Measurements from ENCODE around the gene GFOD2.

GFOD2 gene

GRCh38 chr16:67714522-67714921 lies 4.6 kb downstream of the GFOD2 start:
- TF ChIP-seq ZFP30 (CRISPR knock-in tag; IDR thresholded peaks at IDR 0.05) = no peak
- TF ChIP-seq TCF4 (CRISPR knock-in tag; IDR thresholded peaks at IDR 0.05; ENCODE audit: borderline replicate concordance) = no peak
- no peak for ATAC-seq

GRCh38 chr16:67713647-67714273 lies 5.4 kb downstream of the GFOD2 start:
- TF ChIP-seq ZNF565 (CRISPR knock-in tag; conservative IDR thresholded peaks at IDR 0.05; ENCODE audit: low read depth) (no peak), ARNTL (CRISPR knock-in tag; IDR thresholded peaks at IDR 0.05; ENCODE audit: borderline replicate concordance, low read depth) (no peak), GLIS3 (CRISPR knock-in tag; IDR thresholded peaks at IDR 0.05) (no peak), ZC3H10 (CRISPR knock-in tag; IDR thresholded peaks at IDR 0.05) (no peak), BACH2 (CRISPR knock-in tag; IDR thresholded peaks at IDR 0.05; ENCODE audit: borderline replicate concordance) (no peak), CSDC2 (CRISPR knock-in tag; IDR thresholded peaks at IDR 0.05) (no peak), SNAI2 (CRISPR knock-in tag; IDR thresholded peaks at IDR 0.05) (no peak), RARB (CRISPR knock-in tag; IDR thresholded peaks at IDR 0.05) (no peak), POU6F1 (CRISPR knock-in tag; IDR thresholded peaks at IDR 0.05; ENCODE audit: borderline replicate concordance, low read depth) (no peak), ZFP30 (CRISPR knock-in tag; IDR thresholded peaks at IDR 0.05) (no peak), ZNF8 (CRISPR knock-in tag; IDR thresholded peaks at IDR 0.05) (no peak), ZFP3 (CRISPR knock-in tag; IDR thresholded peaks at IDR 0.05) (no peak), ZNF70 (CRISPR knock-in tag; IDR thresholded peaks at IDR 0.05) (no peak)
- TF ChIP-seq, protein P1, sequence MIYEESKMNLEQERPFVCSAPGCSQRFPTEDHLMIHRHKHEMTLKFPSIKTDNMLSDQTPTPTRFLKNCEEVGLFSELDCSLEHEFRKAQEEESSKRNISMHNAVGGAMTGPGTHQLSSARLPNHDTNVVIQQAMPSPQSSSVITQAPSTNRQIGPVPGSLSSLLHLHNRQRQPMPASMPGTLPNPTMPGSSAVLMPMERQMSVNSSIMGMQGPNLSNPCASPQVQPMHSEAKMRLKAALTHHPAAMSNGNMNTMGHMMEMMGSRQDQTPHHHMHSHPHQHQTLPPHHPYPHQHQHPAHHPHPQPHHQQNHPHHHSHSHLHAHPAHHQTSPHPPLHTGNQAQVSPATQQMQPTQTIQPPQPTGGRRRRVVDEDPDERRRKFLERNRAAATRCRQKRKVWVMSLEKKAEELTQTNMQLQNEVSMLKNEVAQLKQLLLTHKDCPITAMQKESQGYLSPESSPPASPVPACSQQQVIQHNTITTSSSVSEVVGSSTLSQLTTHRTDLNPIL (CRISPR knock-in tag; IDR thresholded peaks at IDR 0.05; ENCODE audit: low read depth) = no peak
- TF ChIP-seq, protein P2, sequence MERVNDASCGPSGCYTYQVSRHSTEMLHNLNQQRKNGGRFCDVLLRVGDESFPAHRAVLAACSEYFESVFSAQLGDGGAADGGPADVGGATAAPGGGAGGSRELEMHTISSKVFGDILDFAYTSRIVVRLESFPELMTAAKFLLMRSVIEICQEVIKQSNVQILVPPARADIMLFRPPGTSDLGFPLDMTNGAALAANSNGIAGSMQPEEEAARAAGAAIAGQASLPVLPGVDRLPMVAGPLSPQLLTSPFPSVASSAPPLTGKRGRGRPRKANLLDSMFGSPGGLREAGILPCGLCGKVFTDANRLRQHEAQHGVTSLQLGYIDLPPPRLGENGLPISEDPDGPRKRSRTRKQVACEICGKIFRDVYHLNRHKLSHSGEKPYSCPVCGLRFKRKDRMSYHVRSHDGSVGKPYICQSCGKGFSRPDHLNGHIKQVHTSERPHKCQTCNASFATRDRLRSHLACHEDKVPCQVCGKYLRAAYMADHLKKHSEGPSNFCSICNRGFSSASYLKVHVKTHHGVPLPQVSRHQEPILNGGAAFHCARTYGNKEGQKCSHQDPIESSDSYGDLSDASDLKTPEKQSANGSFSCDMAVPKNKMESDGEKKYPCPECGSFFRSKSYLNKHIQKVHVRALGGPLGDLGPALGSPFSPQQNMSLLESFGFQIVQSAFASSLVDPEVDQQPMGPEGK (CRISPR knock-in tag; IDR thresholded peaks at IDR 0.05; ENCODE audit: borderline replicate concordance) = no peak
- TF ChIP-seq, protein P3, sequence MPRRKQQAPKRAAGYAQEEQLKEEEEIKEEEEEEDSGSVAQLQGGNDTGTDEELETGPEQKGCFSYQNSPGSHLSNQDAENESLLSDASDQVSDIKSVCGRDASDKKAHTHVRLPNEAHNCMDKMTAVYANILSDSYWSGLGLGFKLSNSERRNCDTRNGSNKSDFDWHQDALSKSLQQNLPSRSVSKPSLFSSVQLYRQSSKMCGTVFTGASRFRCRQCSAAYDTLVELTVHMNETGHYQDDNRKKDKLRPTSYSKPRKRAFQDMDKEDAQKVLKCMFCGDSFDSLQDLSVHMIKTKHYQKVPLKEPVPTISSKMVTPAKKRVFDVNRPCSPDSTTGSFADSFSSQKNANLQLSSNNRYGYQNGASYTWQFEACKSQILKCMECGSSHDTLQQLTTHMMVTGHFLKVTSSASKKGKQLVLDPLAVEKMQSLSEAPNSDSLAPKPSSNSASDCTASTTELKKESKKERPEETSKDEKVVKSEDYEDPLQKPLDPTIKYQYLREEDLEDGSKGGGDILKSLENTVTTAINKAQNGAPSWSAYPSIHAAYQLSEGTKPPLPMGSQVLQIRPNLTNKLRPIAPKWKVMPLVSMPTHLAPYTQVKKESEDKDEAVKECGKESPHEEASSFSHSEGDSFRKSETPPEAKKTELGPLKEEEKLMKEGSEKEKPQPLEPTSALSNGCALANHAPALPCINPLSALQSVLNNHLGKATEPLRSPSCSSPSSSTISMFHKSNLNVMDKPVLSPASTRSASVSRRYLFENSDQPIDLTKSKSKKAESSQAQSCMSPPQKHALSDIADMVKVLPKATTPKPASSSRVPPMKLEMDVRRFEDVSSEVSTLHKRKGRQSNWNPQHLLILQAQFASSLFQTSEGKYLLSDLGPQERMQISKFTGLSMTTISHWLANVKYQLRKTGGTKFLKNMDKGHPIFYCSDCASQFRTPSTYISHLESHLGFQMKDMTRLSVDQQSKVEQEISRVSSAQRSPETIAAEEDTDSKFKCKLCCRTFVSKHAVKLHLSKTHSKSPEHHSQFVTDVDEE (CRISPR knock-in tag; IDR thresholded peaks at IDR 0.05) = no peak
- ATAC-seq = no peak

- ATAC-seq = no peak
- no peak for TF ChIP-seq SNAI2 (CRISPR knock-in tag; IDR thresholded peaks at IDR 0.05)
- TF ChIP-seq ISL1 (CRISPR knock-in tag; IDR thresholded peaks at IDR 0.05) = no peak
- TF ChIP-seq POU6F1 (CRISPR knock-in tag; IDR thresholded peaks at IDR 0.05; ENCODE audit: borderline replicate concordance, low read depth) = no peak
- TF ChIP-seq, protein P2 (CRISPR knock-in tag; IDR thresholded peaks at IDR 0.05; ENCODE audit: borderline replicate concordance) = no peak
- TF ChIP-seq RARB (CRISPR knock-in tag; IDR thresholded peaks at IDR 0.05) = no peak
- no peak for TF ChIP-seq PPARA (CRISPR knock-in tag; IDR thresholded peaks at IDR 0.05; ENCODE audit: borderline replicate concordance)
- TF ChIP-seq, protein P3 (CRISPR knock-in tag; IDR thresholded peaks at IDR 0.05) = no peak
- TF ChIP-seq CSDC2 (CRISPR knock-in tag; IDR thresholded peaks at IDR 0.05) = no peak
- no peak for TF ChIP-seq GLIS3 (CRISPR knock-in tag; IDR thresholded peaks at IDR 0.05)
- TF ChIP-seq TCF4 (CRISPR knock-in tag; IDR thresholded peaks at IDR 0.05; ENCODE audit: borderline replicate concordance) = no peak
- TF ChIP-seq, protein P1 (CRISPR knock-in tag; IDR thresholded peaks at IDR 0.05; ENCODE audit: low read depth) = no peak
- no peak for TF ChIP-seq OSR1 (CRISPR knock-in tag; IDR thresholded peaks at IDR 0.05)
- no peak for TF ChIP-seq ZNF70 (CRISPR knock-in tag; IDR thresholded peaks at IDR 0.05)
- TF ChIP-seq ZNF565 (CRISPR knock-in tag; conservative IDR thresholded peaks at IDR 0.05; ENCODE audit: low read depth) = no peak
- no peak for TF ChIP-seq BACH2 (CRISPR knock-in tag; IDR thresholded peaks at IDR 0.05; ENCODE audit: borderline replicate concordance)
- no peak for TF ChIP-seq ZFP3 (CRISPR knock-in tag; IDR thresholded peaks at IDR 0.05)
These were observed 8.5 kb downstream of the GFOD2 start for GRCh38 chr16:67710607-67711006.

Data from SK-N-SH treated with all-trans-retinoic acid at 6 μM for 48 hours (cell line).